OCI-LY7 (cell line): Measurements from ENCODE around the gene ARL3.

ENCODE experiments used
- CTCF ChIP-seq: fragments of 200-600 bp; sonication (generic); conservative IDR thresholded peaks from 2 replicates; pipeline ENCODE4 v1.5.1; 2014; ENCODE audit warnings: mild to moderate bottlenecking, antibody characterized with exemption, low read length, moderate library complexity, mixed read lengths
- EZH2phosphoT487 ChIP-seq: fragments of 200-600 bp; sonication (generic); IDR thresholded peaks from 2 replicates; pipeline ENCODE4 v1.6.1; 2018; ENCODE audit warnings: low read depth, borderline replicate concordance, mild to moderate bottlenecking, mixed run types, antibody characterized with exemption, low read length, moderate library complexity, mixed read lengths

GRCh38 chr10:102670871-102671434, 43.2 kb downstream of the ARL3 start:
- no peak for TF ChIP-seq CTCF
- no peak for TF ChIP-seq EZH2phosphoT487
